C1 segment of cervical spinal cord (tissue), 14 donors: ENCODE data around the gene KDM4B.
"Not testable (repeated sequence)": the region's sequence is repeated elsewhere in the genome, so short reads cannot be mapped to it uniquely, and the experiment has no call there.

Source experiments
- DNase-seq, 14 donors: peaks; one replicate each; lab custom pipeline; 2025; lab: John Stamatoyannopoulos, UW

Gene KDM4B

GRCh38 chr19:5160158-5160795, 191.4 kb downstream of the KDM4B start:
- not testable (repeated sequence) for DNase-seq

- DNase-seq: not testable (repeated sequence)
These were observed 196.2 kb downstream of the KDM4B start for GRCh38 chr19:5164845-5165696.

DNA sequence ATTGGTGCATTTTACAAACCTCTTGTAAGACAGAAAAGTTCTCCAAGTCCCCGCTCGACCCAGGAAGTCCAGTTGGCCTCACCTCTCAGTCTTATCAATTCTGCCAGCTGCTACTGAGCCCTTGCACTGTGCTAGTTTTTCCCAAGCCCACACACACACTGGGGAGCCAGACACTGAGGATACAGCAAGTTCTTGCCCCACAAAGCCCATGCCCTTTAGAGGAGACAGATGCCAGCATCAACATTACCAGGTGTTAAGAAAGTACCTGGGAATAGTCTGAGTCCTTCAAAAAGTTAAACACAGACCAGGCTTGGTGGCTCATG, 196.7 kb downstream of the KDM4B start:
- no peak for DNase-seq

DNA sequence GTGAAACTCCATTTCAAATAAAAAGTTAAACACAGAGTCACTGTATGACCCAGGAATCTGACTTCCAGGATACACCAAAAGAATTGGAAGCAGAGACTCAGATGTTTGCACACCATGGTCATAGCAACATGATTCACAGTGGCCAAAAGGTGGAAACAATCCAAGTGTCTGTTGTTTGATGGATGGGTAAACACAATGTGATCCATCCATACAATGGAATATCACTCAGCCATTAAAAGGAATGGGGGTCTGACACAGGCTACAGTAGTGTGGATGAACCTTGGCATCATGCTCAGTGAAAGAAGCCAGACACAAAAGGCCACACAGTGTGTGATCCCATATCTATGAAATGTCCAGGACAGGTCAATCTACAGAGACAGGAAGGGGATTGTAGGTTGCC, 197.3 kb downstream of the KDM4B start:
- no peak for DNase-seq

- no peak for DNase-seq
These were observed 201.4 kb downstream of the KDM4B start for GRCh38 chr19:5170329-5170745.

GRCh38 chr19:5171711-5172110, 202.8 kb downstream of the KDM4B start:
- no peak for DNase-seq

GRCh38 chr19:5172859-5173630, 204.1 kb downstream of the KDM4B start:
- no peak for DNase-seq

- DNase-seq: no peak
These were observed 205.1 kb downstream of the KDM4B start for GRCh38 chr19:5173993-5174392.

DNA sequence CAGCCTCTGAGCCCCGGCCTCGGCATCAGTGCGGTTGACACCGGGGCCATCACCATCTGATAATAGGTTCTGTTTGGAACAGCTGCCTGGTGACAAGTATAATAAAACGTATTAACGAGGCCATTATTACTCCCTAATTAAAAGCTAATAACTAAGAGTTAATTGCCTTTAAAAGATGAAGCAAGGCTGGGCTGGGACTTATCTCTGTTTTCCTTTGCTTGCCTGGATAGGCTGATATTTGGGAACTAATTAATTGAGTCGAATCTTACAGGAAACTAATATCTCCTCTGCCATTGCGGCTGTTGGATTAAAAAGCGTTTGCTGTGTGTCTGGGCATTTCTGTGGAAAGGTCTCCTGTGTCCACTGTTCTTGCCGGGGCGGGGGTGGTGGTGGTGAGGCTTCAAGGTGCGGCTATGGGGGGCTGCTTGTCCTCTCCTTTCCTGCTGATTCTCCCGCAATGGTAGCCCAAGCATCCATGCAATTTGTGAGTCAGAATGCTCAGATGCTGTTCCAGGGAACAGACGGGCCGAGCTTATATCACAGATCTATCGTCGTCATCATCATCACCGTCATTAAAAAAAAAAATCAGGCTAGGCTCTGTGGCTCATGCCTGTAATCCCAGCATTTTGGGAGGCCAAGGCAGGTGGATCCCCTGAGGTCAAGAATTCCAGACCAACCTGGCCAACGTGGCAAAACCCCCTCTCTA, 209.0 kb downstream of the KDM4B start:
- DNase-seq: no peak

DNA sequence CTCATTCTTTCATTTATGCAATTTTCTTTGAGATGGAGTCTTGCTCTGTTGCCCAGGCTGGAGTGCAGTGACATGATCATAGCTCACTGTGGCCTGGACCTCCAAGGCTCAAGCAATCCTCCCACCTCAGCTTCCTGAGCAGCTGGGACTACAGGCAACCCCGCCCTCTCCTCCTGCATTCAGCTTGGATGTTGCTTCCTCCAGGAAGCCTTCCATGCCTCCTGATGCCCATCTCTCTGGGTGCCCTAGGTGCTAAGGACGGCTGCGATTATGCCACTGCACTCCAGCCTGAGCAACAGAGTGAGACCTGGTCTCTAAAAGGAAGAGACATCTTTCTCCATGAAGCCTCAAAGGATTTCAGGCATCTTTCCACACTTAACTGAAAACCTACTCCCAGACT, 209.9 kb downstream of the KDM4B start:
- DNase-seq: no peak

- no peak for DNase-seq
These were observed 210.3 kb downstream of the KDM4B start for GRCh38 chr19:5179256-5179655.

DNA sequence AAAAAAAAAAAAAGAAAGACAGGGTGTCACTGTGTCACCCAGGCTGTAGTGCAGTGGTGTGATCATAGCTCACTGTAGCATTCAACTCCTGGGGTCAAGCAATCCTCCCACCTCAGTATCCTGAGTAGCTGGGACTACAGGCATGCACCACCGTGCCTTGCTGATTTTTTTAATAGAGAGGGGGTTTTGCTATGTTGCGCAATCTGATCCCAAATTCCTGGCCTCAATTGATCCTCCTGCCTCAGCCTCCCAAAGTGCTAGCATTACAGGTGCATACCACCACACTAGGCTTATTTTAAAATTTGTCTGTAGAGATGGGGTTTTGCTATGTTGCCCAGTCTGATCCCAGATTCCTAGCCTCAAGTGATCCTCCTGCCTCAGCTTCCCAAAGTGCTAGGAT, 212.4 kb downstream of the KDM4B start:
- DNase-seq: no peak

GRCh38 chr19:5182751-5183150, 213.8 kb downstream of the KDM4B start:
- no peak for DNase-seq

DNA sequence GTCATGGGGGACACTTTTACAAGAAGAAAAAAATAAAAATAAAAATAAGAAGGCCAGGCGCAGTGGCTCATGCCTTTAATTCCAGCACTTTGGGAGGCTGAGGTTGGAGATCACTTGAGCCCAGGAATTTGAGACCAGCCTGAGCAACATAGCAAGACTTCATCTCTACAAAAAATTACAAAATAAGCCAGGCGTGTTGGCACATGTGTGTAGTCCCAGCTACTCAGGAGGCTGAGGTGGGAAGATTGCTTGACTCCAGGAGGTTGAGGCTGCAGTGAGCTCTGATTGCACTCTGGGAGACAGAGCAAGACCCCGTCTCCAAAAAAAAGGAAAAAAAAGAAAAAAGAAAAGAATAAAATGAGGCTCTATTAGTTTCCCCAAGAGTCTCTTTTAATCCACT, 214.7 kb downstream of the KDM4B start:
- no peak for DNase-seq

DNA sequence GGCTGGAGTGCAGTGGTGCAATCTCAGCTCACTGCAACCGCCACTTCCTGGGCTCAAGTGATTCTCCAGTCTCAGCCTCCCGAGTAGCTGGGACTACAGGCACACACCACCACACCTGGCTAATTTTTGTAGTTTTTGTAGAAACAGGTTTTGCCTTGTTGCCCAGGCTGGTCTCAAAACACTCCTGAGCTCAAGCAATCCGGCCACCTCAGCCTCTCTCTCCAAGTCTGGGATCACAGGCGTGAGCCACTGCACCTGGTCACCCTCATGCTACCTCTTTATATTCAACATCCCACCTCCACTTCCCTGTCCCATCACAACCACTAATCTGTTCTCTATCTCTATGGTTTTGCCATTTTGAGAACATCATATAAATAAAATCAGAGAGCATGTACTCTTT, 216.0 kb downstream of the KDM4B start:
- no peak for DNase-seq

DNA sequence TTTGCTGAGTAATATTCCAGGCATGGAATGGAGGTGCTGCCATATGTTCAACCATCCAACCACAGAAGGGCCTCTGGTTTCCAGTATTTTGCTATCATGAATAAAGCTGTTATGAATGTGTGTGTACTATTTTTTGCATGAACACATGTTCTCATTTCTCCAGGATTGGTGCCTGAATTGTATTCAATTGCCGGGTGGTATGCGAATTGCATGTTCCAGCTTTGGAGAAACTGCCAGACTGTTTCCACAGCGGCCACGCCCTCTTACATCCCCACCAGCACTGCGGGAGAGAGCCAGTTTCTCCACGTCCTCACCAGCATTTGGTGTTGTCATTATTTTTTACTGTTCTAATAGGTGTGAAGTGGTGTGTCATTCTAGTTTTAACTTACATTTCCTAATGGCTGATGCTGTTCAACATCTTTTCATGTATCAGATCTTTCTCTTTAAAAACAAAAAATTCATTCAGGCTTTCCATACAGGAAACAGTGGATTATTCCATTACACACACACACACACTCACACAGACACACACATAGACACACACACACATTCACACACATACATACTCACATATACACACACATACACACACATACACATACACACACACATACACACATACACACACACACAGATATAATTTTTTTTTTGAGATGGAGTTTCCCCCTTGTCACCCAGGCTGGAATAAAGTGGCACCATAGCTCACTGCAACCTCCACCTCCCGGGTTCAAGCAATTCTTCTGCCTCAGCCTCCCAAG, 217.6 kb downstream of the KDM4B start:
- no peak for DNase-seq

DNA sequence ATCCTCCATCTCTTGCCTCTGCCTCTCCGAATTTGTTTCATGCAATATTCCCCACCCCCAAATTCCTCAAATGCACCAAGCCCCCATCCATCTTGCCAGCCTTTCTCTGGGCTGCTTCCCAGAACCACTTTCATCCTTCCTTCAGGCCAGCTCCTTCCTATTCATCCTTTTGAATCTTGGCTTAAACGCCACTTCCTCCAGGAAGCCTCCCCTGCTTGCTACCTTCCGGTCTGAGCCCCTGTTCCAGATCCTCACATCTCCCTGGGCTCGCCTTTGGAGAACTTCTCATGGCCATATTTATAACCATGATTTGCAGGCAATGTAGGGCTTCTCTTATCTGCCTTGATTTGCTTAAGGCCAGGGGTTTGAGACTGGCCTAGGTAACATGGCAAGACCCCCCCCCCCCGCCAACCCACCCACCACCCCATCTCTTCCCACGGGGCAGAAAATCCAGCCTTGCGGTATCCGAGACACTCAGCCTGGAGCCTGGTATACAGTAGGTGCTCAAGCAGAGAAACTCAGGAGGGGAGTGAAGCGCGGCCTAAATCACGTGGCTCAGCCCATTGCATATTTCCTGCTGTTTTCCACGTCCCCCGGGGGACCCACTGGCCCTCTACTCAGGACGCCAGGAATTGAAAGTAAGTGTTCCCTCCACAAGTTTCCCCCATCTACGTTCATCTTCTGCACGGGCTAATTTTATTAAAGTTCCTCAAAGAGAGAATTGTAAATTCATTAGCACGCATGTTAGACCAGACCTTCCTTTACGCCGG, 219.8 kb downstream of the KDM4B start:
- no peak for DNase-seq

GRCh38 chr19:5189318-5189607, 220.3 kb downstream of the KDM4B start:
- DNase-seq: no peak

GRCh38 chr19:5191091-5191490, 222.2 kb downstream of the KDM4B start:
- no peak for DNase-seq

DNA sequence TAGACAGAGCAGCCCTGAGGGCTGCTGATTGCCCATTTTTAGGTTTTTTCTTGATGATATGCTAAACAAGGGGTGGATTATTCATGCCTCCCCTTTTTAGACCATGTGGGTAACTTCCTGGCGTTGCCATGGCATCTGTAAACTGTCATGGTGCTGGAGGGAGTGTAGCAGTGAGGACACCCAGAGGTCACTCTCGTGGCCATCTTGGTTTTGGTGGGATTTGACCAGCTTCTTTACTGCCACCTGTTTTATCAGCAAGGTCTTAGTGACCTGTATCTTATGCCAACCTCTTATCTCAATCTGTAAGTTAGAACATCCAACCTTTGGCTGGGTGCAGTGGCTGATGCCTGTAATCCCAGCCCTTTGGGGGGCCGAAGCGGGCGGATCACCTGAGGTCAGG, 223.7 kb downstream of the KDM4B start:
- DNase-seq: no peak

GRCh38 chr19:5193192-5193591, 224.3 kb downstream of the KDM4B start:
- peak in 2 of 14 donors; percentile 1 to 23 for DNase-seq
